GM23248 (cell line): ENCODE results near the gene REPIN1. TPM values are rescaled to one million over a fixed set of nuclear protein-coding genes. Genes with fewer than 3 reads are reported as not detected.

Source experiments
- DNase-seq: peaks from one replicate; pipeline ENCODE4 v3.0.0-alpha.2; 2015
- H2AFZ ChIP-seq: fragments of 200-600 bp; sonication (generic); 2 replicates; pipeline ENCODE4 v1.6.1; 2016; ENCODE audit warnings: antibody characterized with exemption
- H3F3A ChIP-seq: fragments of 200-600 bp; sonication (generic); 2 replicates; pipeline ENCODE4 v1.6.1; 2016; ENCODE audit warnings: mild to moderate bottlenecking, antibody characterized with exemption, mixed run types; ENCODE audit not compliant: insufficient read depth
- H3K27ac ChIP-seq: fragments of 200-600 bp; sonication (generic); 2 replicates; pipeline ENCODE4 v1.5.1; 2016; ENCODE audit warnings: mild to moderate bottlenecking
- H3K27me3 ChIP-seq: fragments of 200-600 bp; sonication (generic); replicated peaks from 2 replicates; pipeline ENCODE4 v1.6.1; 2016; ENCODE audit warnings: mild to moderate bottlenecking; ENCODE audit not compliant: insufficient read depth
- H3K36me3 ChIP-seq: fragments of 200-600 bp; sonication (generic); 2 replicates; pipeline ENCODE4 v1.6.1; 2016; ENCODE audit warnings: low read depth, mild to moderate bottlenecking
- H3K4me1 ChIP-seq: fragments of 200-600 bp; sonication (generic); 2 replicates; pipeline ENCODE4 v1.6.1; 2016; ENCODE audit warnings: mild to moderate bottlenecking; ENCODE audit not compliant: insufficient read depth
- H3K4me2 ChIP-seq: fragments of 200-600 bp; sonication (generic); one replicate; pipeline ENCODE4 v1.6.1; 2016; ENCODE audit warnings: mild to moderate bottlenecking; ENCODE audit not compliant: unreplicated experiment
- H3K4me3 ChIP-seq: fragments of 200-600 bp; sonication (generic); 2 replicates; pipeline ENCODE4 v1.5.1; 2016; ENCODE audit warnings: mild to moderate bottlenecking
- H3K79me2 ChIP-seq: fragments of 200-600 bp; sonication (generic); 2 replicates; pipeline ENCODE4 v1.6.1; 2016; ENCODE audit warnings: mild to moderate bottlenecking; ENCODE audit not compliant: insufficient read depth
- H3K9ac ChIP-seq: fragments of 200-600 bp; sonication (generic); 2 replicates; pipeline ENCODE4 v1.6.1; 2016; ENCODE audit warnings: mild to moderate bottlenecking
- H3K9me2 ChIP-seq: fragments of 200-600 bp; sonication (generic); 2 replicates; pipeline ENCODE4 v1.6.1; 2016; ENCODE audit warnings: mixed run types, mild to moderate bottlenecking, moderate library complexity; ENCODE audit not compliant: insufficient read depth
- H3K9me3 ChIP-seq: fragments of 200-600 bp; sonication (generic); one replicate; pipeline ENCODE4 v1.6.1; 2017; ENCODE audit warnings: low read depth
- H4K20me1 ChIP-seq: fragments of 200-600 bp; sonication (generic); 2 replicates; pipeline ENCODE4 v1.6.0; 2016; ENCODE audit not compliant: insufficient read depth
- EZH2 ChIP-seq: fragments of 200-600 bp; sonication (generic); IDR thresholded peaks from 2 replicates; pipeline ENCODE4 v1.6.1; 2018; ENCODE audit warnings: antibody characterized with exemption, mild to moderate bottlenecking; ENCODE audit not compliant: insufficient read depth, poor library complexity, severe bottlenecking
- EZH2phosphoT487 ChIP-seq: fragments of 200-600 bp; sonication (generic); IDR thresholded peaks from 2 replicates; pipeline ENCODE4 v1.6.1; 2018; ENCODE audit warnings: antibody characterized with exemption, moderate library complexity, mild to moderate bottlenecking, low read depth; ENCODE audit not compliant: insufficient read depth
- WGBS, 2 experiments: methylation state at CpG; one replicate each; pipeline ENCODE4 v1.1.6; 2015 to 2017; ENCODE audit warnings: low lambda C conversion rate in 2 of 2, low coverage in 1 of 2; ENCODE audit errors: missing lambda C conversion rate in 2 of 2; 5-methylcytosine and 5-hydroxymethylcytosine counted together
- in situ Hi-C: fragments of 300-500 bp; cut with MboI; formaldehyde crosslinking; loops from 2 replicates; pipeline ENCODE4 v1.15.0; 2020
- polyA plus RNA-seq: library from polyadenylated mRNA; unstranded; fragments of >200 nt; fragmentation: Nextera tagmentation; extraction: Ambion mirVana; gene quantifications from 2 replicates; pipeline ENCODE4 v1.2.1, GENCODE V29; 2016
- total RNA-seq: library from RNA; depleted of rRNA; stranded (reverse); fragments of >200 nt; shearing (Covaris generic); gene quantifications from 2 replicates; pipeline ENCODE4 v1.2.3, GENCODE V29; 2014

Gene REPIN1
- total and polyA plus RNA-seq, 2 experiments from 2014 or later, result 17.3 to 48.1 TPM

GRCh38 chr7:150382123-150382843 lies 13.7 kb downstream of the REPIN1 start:
- no peak overlapping the region for H3K27ac ChIP-seq

GRCh38 chr7:150382844-150383225 lies 14.2 kb downstream of the REPIN1 start:
- WGBS, 2 experiments, result 50 to 65% methylated on average over 4 of the region's 4 CpGs

More at GRCh38 chr7:150382123-150382843, 13.7 kb downstream of the REPIN1 start:
- 0 out of 2 replicates have a peak, but pooled peaks cover 7% of the 10 kb centered on the region for H3F3A ChIP-seq
- H3K9me2 ChIP-seq, result no peaks in the 10 kb centered on the region
- no peak overlapping the region for H2AFZ ChIP-seq
- no peaks in the 10 kb centered on the region for H4K20me1 ChIP-seq
- H3K36me3 ChIP-seq, result no peaks in the 10 kb centered on the region
- no peaks in the 10 kb centered on the region for H3K79me2 ChIP-seq
- no peak overlapping the region for H3K4me2 ChIP-seq
- no peak for TF ChIP-seq EZH2
- TF ChIP-seq EZH2phosphoT487, result no peak
- no peaks in the 10 kb centered on the region for H3K27me3 ChIP-seq
- no peaks in the 10 kb centered on the region for H3K9me3 ChIP-seq
- H3K9ac ChIP-seq, result no peak overlapping the region
- peaks cover 8% of the 10 kb centered on the region; the same call in 1 of the 2 replicates for H3K4me1 ChIP-seq
- H3K4me3 ChIP-seq, result no peak overlapping the region
- WGBS, 2 experiments, result 92% methylated on average over 19 to 20 of the region's 20 CpGs
- DNase-seq, result no peak
- in situ Hi-C loops, result no loop called here

GRCh38 chr7:150383710-150384397 lies 15.2 kb downstream of the REPIN1 start:
- Histone ChIP-seq H2AFZ (no peak overlapping the region), H3K79me2 (no peaks in the 10 kb centered on the region), H3K36me3 (no peaks in the 10 kb centered on the region), H3K4me3 (no peak overlapping the region), H3K9me2 (no peaks in the 10 kb centered on the region), H3K9ac (no peak overlapping the region), H3F3A (no peaks in the 10 kb centered on the region), H3K4me1 (no peaks in the 10 kb centered on the region), H3K4me2 (no peak overlapping the region), H3K9me3 (no peaks in the 10 kb centered on the region), H3K27ac (no peak overlapping the region), H3K27me3 (no peaks in the 10 kb centered on the region), H4K20me1 (no peaks in the 10 kb centered on the region)
- DNase-seq, result no peak
- in situ Hi-C loops, result no loop called here
- TF ChIP-seq EZH2phosphoT487, result no peak
- no peak for TF ChIP-seq EZH2
- 95% methylated on average over 21 of the region's 22 CpGs for WGBS, 2 experiments

More at GRCh38 chr7:150382844-150383225, 14.2 kb downstream of the REPIN1 start:
- Histone ChIP-seq H3F3A (0 out of 2 replicates have a peak, but pooled peaks cover 4% of the 10 kb centered on the region), H3K36me3 (no peaks in the 10 kb centered on the region), H3K27me3 (no peaks in the 10 kb centered on the region), H4K20me1 (no peaks in the 10 kb centered on the region), H3K27ac (no peak overlapping the region), H3K4me1 (peaks cover 6% of the 10 kb centered on the region; the same call in 1 of the 2 replicates), H3K9me2 (no peaks in the 10 kb centered on the region), H2AFZ (no peak overlapping the region), H3K4me2 (no peak overlapping the region), H3K4me3 (no peak overlapping the region), H3K79me2 (no peaks in the 10 kb centered on the region), H3K9me3 (no peaks in the 10 kb centered on the region), H3K9ac (no peak overlapping the region)
- no peak for TF ChIP-seq EZH2
- no peak for TF ChIP-seq EZH2phosphoT487
- no peak for DNase-seq
- in situ Hi-C loops, result no loop called here

- no peaks in the 10 kb centered on the region for H3K27me3 ChIP-seq
- WGBS, 2 experiments, result 92 to 96% methylated on average over 14 to 15 of the region's 15 CpGs
- in situ Hi-C loops, result no loop called here
- TF ChIP-seq EZH2, result no peak
- no peak for TF ChIP-seq EZH2phosphoT487
- no peak overlapping the region for H3K4me3 ChIP-seq
- no peaks in the 10 kb centered on the region for H3F3A ChIP-seq
- H4K20me1 ChIP-seq, result no peaks in the 10 kb centered on the region
- H3K9ac ChIP-seq, result no peak overlapping the region
- no peak overlapping the region for H2AFZ ChIP-seq
- H3K9me3 ChIP-seq, result no peaks in the 10 kb centered on the region
- H3K79me2 ChIP-seq, result no peaks in the 10 kb centered on the region
- no peaks in the 10 kb centered on the region for H3K36me3 ChIP-seq
- H3K4me1 ChIP-seq, result no peaks in the 10 kb centered on the region
- no peaks in the 10 kb centered on the region for H3K9me2 ChIP-seq
- H3K27ac ChIP-seq, result no peak overlapping the region
- no peak for DNase-seq
- H3K4me2 ChIP-seq, result no peak overlapping the region
Observed at GRCh38 chr7:150384406-150385301, 16.0 kb downstream of the REPIN1 start.
